Kasumi-1 (cell line): ENCODE results near the gene EIF4E3.

ENCODE experiments used
- DNase-seq, 2 experiments: peaks; one replicate each; lab custom pipeline; 2025; lab: John Stamatoyannopoulos, UW

EIF4E3 gene

DNA sequence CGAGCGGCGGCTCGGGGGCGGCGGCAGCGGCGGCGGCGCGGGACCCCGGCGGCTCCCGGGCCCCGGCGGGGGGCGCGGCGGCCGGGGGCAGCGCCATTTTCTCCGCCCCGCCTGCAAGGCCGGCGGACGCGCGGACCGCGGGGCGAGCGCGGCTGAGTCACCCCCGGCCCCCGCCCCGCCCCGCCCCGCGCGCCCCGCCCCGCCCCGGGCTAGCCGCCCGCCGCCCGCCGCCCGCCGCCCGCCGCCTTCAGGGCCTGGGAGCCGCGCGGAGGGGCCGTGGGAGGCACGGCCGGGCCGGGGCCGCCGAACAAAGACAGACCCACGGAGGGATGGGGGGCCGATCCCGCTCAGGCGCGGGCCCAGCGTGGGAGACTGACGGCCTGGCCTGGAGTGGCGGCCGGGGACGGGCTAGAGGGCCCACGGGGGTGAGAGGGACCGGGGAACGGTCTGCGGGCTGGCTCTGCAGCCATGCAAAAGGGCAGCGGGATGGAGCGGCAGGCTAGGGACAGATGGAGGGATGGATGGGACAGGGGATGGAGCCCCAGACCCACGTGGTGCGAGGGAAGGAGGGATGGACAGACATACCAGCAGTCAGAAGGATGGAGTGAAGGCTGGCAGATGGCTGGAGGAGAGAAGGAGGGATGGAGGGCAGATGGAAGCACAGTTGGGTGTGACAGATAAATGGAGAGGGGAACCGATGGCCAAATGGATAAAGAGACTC, at the start of gene EIF4E3:
Gene EIF4E3, minus strand, starts transcription at position 132 of the 721 bp plus-strand sequence. Its CDS starts 35 bp downstream, at position 97.
- DNase-seq, result no peak

DNA sequence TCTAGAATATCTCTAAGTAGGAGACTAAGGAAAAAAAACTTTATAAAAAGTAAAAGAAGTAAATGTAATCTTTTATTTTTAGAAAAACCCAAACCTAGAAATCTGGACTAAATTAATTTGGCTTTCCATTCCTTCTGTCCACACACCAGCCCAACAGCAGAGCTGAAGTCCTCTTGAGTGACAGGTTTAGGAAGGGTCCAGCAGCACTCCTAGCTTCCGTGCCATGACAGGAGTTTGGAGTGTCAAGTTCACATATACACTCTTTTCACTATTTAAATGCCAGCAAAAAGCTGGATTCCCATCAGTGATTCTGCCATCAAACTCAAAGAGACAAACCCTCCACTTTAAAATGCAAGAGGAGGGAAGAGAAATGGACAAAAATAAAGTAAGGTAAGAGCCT, 46.7 kb upstream of the EIF4E3 start:
- DNase-seq, result no peak

DNA sequence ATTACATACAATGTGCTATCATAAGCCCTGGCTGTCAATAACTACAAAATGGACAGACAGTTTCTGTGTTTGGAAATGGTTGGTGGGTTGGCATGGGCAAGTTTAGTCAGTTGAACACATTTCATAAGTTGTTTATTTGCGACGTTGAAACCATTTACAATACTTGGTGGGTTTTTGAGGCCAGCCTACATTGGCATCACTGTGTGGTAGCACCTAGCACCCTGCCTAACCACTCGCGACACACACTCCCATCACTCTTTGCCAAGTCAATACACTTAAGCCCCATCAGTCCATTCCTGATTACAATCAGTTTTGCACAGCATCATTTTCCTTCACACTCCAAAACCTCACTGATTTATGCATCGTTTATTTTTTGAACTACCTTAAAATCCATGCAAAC, 45.9 kb upstream of the EIF4E3 start:
- no peak for DNase-seq

DNA sequence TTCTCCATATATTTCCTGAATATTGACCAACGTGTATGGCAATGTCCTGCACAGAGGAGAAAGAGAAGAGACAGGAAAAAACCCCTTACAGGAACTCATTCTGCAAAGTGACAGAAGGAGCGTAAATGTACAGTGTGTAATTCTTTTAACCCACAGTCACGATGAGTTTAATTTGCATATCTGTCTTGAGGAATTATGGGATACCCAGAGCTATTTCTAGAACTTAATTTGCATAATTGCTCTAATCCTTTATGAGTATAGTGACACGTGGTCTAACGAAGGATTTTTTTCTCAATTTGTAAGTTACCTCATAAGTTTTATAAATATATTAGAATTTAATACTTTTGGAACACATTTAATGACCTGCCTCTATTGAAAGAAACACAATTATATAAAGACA, 38.2 kb upstream of the EIF4E3 start:
- DNase-seq, result no peak

DNA sequence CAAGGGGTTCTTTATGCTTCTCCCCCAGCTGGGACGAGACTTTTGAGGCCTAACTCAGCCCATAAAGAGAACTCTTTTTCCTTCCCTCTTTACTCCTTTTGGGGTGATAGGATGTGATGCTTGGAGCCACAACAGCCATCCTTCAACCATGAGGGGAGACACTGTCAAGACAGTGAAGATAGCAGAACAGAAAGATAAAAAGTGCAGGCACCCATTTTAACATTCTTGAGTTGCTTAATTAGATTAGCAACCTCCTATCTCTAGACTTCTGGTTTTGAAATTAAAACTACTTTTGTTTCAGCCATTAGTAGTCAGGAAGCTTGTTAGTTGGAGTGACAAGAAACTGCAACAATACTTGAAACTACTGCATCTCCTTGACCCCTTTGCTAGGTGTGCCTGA, 34.9 kb upstream of the EIF4E3 start:
- DNase-seq, result no peak

DNA sequence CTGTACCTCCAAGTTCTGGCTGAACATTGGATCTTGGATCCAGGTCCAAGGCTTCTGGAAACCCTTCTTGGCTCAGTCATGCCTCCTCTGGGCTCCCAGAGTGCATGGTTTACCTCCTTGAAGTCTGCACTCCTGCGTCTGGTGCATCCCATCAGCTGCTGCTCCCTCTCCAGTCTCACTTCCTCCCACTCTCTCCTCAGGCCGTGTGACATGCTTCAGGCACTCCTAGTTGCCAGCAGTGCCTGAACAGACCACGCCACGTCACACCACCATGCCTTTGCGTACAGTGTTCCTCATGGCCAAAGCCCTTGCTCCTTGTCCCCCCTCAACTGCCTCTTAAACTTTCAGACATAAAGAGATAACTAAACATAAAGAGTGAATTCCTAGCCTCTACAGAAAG, 34.2 kb upstream of the EIF4E3 start:
- DNase-seq, result no peak

DNA sequence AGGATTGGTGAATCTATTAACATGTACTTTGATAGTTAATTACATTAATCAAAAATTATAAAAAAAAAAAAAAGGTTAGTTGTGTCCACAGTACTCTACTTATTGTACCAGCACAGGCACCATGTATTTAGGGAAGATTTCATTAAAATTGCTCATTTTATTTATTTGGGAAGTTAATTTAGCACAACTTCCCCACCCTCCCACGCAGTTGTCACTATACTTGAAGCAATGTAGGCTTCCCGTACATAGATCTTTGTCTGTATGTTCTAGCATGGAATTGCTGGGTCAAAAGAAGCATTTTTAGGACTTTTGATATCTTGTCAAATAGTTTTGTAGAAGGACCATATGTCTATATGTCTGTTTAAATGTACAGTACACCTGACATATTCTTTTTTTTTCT, 32.9 kb upstream of the EIF4E3 start:
- no peak for DNase-seq

DNA sequence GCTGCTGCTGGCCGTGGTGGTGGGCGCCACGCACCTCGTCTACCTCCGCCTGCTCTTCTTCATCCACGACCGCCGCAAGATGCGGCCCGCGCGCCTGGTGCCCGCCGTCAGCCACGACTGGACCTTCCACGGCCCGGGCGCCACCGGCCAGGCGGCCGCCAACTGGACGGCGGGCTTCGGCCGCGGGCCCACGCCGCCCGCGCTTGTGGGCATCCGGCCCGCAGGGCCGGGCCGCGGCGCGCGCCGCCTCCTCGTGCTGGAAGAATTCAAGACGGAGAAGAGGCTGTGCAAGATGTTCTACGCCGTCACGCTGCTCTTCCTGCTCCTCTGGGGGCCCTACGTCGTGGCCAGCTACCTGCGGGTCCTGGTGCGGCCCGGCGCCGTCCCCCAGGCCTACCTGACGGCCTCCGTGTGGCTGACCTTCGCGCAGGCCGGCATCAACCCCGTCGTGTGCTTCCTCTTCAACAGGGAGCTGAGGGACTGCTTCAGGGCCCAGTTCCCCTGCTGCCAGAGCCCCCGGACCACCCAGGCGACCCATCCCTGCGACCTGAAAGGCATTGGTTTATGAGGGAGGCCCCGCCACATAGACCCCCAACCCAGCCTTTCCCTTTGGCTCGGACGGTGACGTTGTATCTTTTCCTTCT, 29.5 kb upstream of the EIF4E3 start:
- DNase-seq, result no peak

DNA sequence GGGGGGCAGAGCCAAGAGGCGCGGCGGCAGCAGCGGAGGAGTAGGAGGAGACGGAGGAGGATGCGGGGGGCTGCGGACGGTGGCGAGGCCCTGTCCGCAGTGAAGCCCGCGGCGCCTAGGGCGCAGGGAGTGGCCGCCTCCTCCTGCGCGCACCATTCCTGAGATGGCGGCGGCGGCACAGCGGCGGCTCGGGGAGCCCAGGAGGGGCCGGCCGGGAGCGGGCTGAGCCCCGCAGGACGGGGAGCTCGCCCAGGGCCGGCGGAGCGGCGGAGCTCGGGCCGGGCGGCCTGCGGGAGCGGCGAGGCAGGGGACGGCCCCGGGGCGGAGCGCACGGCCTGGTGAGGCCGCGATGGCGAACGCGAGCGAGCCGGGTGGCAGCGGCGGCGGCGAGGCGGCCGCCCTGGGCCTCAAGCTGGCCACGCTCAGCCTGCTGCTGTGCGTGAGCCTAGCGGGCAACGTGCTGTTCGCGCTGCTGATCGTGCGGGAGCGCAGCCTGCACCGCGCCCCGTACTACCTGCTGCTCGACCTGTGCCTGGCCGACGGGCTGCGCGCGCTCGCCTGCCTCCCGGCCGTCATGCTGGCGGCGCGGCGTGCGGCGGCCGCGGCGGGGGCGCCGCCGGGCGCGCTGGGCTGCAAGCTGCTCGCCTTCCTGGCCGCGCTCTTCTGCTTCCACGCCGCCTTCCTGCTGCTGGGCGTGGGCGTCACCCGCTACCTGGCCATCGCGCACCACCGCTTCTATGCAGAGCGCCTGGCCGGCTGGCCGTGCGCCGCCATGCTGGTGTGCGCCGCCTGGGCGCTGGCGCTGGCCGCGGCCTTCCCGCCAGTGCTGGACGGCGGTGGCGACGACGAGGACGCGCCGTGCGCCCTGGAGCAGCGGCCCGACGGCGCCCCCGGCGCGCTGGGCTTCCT, 28.8 kb upstream of the EIF4E3 start, which contains the start of gene GPR27:
Gene GPR27, plus strand, starts transcription at position 155 of the 909 bp plus-strand sequence. Its CDS starts 195 bp downstream, at position 350.
- DNase-seq, result no peak

DNA sequence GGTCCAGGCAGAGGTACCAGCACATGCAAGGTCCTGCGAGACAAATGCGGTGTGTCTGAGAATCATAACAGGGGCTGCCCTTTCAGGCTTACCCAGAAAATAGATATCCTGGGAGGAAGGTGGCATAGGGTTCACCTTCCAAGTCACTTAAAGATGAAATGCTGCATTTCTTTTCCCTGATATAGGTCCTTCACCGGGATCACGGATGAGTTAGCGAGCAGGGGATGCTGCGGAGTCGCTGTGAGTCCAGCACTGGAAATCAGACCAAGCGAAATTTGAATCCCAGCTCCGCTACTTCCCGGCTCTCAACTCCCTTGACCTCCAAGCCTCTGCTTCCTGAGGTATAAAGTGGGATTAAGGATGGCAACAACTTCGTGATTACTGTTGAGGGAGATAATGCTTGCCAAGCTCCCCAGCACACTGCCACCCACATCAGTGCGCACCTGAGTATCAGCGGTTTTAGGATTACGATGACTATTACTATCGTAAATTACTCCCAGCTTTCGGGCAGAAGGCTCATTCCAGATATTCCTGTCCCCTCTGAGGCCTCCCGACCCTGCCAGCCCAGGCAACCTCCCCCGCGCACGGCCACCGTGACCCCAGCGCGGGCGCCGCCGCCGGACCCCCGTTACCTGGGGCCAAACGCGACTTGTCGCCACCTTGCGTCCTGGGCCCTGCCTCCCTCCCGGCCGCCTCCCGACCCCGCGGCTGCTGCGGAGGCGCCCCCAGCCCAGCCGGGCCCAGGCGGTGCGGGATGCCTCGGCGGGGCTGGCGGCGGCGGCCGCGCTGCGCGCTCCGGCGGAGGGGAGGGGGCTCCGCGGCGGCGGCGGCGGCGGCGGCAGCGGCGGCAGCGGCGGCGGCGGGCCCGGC, 27.9 kb upstream of the EIF4E3 start:
- DNase-seq, result no peak

DNA sequence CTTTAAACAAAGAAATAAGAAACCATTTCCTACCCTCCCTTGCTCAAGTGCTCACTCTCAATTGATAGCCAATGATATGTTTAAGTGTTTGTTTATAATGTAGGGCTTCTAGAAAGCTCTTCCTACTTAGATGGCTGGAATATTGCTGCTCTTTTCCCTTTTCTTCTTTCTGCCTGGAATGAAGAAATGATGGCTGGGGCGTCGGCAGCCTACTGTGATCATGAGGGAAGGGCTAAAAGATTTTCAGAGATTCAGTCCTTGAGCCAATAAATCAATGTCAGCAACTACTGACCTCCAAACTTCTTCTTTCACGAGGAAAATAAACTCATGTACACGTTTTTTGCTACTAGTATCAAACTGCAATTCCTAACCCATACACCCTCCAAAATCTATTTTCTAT, 26.4 kb upstream of the EIF4E3 start:
- DNase-seq, result no peak

DNA sequence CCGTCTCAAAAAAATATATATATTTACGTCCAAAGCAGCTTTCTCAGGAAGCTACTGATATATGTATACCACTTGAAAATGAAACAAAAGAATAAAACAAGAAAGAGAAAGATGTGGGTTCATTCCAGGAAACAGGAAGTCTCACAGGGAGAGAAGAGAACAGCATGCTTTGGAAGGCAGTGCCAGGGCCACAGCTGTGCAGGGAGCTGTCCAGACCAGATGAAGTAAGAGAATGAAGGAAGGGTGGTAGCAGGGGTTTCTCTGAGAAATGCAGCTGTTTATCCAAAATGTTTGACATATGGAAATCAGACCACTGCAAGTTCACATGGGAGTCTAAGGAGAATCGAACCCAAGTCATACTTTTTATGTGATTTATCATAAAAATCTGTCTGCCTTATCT, 19.5 kb upstream of the EIF4E3 start:
- no peak for DNase-seq

DNA sequence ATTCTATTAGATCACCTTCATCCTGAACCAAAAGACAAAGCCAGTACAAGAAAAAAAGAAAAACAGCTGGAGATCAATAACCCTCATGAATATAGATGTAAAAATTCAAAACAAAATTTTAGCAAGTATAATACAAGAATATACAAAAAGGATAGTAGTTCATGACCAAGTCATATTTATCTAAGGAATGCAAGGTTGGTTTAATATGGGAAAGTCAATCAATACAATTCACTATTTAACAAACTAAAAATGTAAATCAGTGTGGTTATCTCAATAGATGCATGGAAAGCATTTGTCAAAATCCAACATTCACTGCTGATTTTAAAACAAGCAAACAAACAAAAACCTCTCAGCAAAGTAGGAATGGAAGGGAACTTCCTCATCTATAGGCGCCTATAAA, 17.4 kb upstream of the EIF4E3 start:
- DNase-seq, result no peak

DNA sequence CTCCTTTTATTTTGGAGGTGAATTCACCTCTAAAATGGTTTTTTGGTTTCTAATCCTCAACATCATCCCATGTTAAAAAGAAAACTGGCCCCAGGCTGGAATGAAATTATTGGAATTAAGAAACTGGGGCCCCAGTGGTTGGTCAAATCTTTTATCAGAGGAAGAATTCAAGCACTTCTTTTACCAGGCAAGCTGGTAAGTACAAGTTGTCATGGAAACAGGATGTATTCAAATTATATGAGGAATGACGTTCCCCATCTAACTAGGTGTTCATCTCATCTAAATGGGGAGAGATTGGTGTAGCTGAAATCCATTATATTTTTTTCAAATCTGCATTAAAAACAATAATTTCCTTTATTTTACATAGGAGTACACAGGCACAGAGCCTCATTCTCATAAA, 9.7 kb upstream of the EIF4E3 start:
- DNase-seq, result no peak

DNA sequence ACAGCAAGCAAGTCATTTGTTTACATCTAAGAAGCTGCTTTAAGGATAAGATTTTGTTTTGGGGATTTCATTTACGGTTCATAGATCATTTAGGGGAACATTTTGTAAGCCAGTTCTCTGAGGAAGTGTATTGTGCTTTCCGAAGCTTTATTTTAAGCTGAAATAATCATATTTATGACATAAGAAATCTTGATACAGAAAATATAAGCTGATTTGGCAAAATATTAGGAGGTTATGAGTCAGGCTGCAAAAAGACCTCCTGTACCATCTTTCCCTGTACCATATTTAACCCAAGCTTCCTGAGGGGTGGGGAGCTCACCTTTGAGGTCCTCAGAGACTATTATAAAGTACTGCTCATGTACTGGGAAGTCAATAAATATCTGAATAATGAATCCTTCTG, 8.1 kb upstream of the EIF4E3 start:
- DNase-seq, result no peak

DNA sequence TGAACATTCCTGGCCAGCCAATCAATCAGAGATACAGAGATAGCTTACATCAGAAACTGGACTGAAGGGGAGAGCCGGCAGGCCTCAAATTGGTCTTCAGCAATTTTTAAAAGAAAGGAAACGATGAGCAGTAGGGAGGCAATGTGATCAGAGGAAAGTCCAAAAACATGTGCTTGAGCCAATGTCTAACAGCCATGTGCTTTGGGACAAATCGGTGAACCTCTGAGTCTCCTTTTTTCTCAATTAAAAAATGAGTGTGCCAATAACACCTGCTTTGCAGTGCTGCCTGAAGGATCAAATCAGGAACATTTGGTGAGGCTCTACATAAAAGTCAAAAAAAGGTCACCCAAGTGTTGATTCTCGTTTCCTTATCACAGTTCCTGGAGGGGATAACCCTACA, 7.4 kb upstream of the EIF4E3 start:
- DNase-seq, result no peak

DNA sequence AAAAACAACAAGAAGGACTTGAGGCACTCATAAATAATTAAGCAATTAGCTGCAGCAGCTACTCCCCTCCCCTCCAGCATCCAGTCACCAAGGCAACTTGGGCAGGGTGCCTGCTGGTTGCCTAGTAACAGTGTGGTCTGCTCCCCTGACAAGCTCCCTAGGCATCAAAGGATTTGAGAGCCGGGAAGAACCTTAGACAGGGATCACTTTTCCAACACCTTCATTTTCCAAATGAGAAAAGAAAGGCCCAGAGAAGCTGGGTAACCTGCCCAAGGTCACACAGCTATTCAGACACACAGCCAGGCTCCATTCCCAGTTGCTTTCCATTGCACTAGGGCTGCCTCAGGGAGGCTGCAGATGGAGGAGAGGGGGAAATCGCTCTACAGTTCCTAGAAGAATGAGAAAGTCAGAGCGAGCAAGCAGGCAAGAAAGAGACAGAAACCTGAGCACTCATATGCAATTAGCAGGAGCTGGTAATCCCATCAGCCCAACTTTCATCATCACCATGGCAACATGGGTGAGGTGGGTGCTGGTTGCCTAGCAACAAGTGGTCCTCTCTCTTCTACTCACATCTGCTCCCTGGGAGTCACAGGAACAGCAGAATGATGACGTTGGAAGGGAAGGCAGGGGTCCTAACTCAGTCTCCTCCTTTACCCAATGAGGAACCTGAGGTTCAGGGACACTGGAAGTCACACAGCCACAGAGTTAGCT, 3.6 kb upstream of the EIF4E3 start:
- DNase-seq, result no peak

DNA sequence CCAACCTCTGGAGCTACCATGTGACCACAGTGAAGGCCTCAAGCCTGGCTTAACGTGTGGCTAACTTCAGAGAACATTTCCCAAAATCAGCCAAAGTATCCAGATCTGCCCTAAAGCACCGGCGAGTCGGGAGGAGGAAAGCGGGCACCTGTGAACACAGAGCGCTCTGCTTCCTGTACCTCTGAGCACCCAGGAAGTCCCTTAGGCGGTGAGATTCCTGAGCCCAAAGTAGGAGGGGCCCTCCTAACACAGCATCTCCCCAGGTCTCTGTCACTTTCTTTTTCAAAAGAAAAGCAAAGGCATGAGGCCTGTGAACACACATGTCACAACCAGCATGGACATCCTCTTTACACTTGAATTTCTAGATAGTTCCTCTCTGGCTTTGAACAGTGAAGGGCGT, 944 bp upstream of the EIF4E3 start:
- DNase-seq, result no peak

DNA sequence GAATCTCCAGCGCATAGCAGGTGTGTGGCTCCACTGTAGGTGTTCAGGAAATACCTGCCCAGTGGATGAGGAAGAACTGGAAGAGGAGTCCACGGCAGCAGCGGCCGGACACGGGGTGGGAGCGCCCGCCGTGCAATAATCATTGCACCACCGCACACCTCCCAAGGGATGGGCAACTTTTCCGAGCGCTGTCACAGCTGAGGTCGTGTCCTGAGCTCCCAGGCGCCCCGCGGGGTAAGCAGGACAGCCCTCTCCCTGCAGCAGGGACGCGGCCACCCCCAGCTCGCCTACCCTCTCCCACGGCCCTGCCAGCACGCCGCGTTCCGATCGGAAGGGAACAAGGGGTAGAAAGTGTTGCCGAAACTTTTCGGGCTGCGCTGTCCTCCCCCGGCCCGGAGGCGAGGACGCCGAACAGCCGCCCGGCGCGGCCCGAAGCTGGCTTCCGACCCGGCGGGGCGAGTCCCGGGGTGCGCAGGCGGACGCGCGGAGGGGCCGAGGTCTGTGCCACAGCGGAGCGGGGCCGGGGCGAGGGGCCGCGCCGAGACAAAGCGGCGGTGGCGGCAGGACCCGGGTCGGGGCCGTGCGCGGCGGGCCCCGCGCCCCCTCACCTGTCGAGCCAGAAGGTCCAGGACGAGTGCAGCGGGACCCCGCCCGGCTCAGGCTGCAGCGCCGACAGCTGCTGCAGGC, 475 bp downstream of the EIF4E3 start:
- no peak for DNase-seq

DNA sequence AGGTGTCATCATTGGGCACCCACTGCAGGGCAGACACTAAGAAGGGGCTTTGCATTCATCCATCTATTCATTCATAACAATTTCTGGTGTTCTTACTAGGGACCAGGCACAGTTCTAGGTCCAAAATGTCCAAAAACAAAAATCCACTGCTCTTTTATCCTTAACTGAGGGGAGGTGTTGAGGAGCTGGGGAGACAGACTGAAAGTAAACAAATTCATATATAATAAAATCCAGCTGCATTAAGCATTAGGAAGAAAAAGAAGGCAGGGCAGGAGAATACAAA, 1.1 kb downstream of the EIF4E3 start:
- no peak for DNase-seq
